Activated CD8-positive, alpha-beta memory T cell treated with anti-CD3 and anti-CD28 coated beads, Interleukin-2, amount 50 U/mL, for 24 hours (primary cell): Measurements from ENCODE around the gene PDIA5.

Experiments
- DNase-seq: peaks from one replicate; pipeline ENCODE4 v3.0.0-alpha.2; 2020; ENCODE audit errors: extremely low read depth

Gene PDIA5

DNA sequence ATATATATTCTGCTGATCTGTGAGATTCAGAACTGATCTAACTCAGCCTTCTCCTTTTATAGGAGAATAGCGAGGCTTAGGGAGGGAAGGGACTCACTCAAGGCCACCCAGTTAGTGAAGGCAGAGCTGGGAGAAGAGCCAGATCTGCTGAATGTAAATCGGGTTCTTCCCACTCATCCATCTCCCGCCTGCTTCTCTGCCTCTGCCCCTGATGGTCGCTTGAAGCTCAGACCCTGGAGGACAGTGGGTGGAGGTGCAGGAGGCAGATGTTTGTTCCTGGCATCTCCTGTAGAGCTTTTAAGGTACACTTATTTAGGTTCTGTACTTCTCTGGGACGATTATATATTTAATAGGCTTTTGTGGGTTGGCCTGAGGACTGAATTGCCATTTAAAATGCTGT, 4.3 kb downstream of the PDIA5 start:
- DNase-seq, result no peak

DNA sequence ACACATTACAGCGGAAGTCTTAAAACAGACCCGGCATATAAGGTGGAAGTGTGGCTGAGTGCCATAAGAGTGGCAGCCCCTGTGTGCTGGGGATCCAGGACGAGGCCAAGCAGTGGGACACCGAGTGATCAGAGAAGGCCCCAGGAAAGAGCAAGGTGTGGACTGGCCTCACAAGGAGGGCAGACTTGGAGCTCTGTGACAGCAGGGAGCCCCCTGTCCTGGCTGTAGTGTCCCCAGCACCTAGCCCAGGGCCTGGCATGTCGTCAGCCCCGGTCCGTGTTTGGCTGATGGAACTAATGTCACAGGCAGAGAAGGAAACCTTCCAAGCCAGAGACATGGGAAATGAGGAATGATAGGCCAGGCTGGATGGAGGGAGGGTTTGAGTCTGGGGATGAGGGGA, 4.8 kb downstream of the PDIA5 start:
- no peak for DNase-seq

GRCh38 chr3:123072152-123072551, 5.3 kb downstream of the PDIA5 start:
- no peak for DNase-seq

DNA sequence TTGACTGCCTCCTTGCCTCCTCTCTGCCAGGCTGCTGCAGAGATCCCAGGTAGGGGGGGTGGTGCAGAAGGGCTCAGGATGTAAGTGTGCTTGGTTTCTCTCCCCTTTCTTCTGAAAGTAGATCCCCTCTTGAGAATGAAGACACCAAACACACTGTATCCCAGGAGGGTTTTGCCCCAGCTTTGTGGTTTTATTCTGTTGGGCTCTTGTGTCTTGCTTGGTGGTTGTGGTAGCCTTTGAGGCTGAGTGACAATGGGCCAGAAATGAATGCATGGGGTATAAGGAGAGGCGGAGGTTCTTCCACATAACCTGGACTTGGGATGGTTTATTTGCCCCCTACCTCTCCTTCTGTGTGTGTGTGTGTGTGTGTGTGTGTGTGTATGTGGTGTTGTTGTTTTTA, 5.7 kb downstream of the PDIA5 start:
- DNase-seq, result no peak

- DNase-seq, result no peak
These were observed 8.5 kb downstream of the PDIA5 start for GRCh38 chr3:123075359-123075758.

GRCh38 chr3:123076112-123076495, 9.3 kb downstream of the PDIA5 start:
- no peak for DNase-seq

DNA sequence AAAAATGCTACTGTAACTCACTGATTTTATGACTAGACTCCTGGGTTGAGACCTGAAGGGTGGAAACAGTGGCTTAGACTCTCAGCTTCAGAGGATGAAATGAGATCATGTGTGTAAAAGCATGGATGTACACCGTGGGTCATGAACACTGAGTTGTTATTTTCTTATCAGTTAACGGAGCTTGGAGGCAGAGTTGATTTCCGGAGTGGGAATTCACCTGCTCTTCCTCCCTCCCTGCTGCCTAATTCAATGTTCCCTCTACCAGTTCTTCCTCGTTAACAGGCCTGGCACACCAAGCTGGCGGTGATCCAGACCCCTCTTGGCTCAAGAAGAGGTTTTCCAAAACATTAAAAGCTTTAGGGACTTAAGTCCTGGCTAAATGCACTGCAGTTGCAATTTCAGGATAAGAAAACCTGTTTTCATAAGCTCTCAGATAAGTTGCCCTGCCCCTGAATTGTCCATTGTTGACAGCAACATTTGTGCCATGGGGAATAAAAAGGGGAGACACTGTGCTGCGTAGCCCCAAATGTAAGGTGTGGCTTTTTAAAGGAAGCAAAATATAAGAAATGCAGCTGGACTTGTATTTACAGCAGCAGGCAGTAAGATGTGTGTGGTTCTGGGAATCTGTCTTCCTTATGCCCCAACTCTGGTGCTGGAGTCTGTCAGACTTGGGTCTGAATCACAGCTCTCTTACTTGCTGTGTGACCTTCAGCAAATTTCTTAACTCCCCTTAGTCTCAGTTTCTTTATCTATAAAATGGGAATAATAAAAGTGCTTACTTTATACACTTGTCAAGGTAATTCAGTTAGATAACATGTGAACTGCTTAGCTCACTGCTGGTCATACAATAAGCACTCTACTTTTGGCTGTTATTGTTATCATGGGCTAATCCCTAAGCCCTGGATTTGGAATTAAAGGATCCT, 9.9 kb downstream of the PDIA5 start:
- no peak for DNase-seq

DNA sequence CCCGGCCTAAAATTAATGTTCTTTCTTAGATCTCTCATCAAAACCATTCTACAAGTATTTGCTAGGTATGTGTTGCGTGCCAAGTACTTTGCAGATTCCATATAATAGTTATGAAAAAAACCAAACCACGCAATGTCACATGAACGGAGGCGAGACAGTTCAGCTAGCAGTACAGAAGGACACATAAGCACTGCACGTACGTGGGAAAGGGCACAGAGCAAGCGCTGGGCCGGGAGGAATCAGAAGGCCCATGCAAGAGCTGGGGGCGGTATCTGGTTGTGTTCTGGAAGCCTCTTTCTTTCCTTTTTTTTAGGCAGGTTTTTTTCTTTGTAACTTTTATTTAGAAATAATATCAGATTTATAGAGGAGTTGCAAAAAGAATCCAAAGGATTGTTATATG, 11.3 kb downstream of the PDIA5 start:
- no peak for DNase-seq

DNA sequence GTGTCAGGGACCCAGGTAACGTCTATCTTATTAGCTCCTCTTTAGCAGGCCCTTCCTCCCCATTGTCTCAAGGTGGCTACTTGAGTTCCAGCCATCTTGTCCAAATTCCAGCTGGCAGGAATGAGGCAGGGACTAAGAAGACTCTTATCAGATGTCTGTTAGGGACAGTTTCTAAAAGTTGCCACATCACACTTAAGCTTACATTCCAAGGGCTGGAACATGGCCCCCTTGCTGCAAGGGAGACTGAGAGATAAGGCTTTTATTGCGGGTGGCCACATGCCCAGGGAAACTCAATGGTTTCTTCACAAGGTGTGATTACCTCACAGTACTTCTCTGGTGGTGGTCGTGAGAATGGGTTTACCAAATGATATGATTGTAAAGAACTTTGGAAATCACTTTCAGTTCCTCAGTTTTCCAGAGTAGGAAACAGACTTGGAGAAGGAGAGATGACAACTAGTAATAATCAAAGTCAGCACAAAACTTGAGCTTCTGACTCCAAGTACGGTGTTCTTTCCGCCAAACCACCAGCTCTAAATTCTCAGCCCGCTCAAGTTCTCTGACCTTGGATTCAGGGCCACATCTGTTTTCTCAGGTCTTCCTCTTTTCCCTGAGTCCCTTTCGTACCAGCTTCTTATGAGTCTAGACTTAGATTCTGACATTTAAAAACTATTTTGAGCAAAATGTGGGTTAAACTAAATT, 14.2 kb downstream of the PDIA5 start:
- DNase-seq, result no peak

GRCh38 chr3:123081718-123082369, 15.0 kb downstream of the PDIA5 start:
- DNase-seq, result no peak

GRCh38 chr3:123082370-123083065, 15.7 kb downstream of the PDIA5 start:
- DNase-seq, result no peak

- DNase-seq, result no peak
These were observed 16.7 kb downstream of the PDIA5 start for GRCh38 chr3:123083383-123084124.

GRCh38 chr3:123084192-123084591, 17.4 kb downstream of the PDIA5 start:
- DNase-seq, result no peak

DNA sequence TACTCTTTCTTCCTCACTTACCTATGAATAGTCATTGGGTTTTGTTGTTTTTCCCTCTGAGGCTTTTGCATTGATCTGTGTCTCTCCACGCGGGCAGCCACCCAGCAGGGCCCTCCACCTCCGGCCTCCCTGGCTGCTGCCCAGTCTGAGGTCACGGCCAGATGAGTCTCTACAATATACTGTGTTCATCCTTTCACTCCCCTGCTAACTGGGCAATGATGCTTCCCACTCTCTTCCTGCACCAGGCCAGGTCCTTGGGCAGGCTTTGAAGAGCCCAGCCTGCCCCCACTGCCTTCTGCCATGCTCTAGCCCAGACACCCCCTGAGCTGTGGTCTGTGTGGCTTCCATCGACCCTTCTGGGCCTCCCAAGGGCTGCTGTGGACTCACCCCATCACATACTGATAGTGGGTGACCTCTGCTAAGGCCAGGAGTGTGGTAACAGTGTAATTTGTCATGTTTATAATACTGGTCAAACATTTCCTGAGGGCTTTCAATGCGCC, 18.0 kb downstream of the PDIA5 start:
- DNase-seq, result no peak

GRCh38 chr3:123085293-123085931, 18.6 kb downstream of the PDIA5 start:
- no peak for DNase-seq

GRCh38 chr3:123085932-123086627, 19.3 kb downstream of the PDIA5 start:
- no peak for DNase-seq

GRCh38 chr3:123088387-123088786, 21.6 kb downstream of the PDIA5 start:
- DNase-seq, result no peak

- DNase-seq, result no peak
These were observed 22.9 kb downstream of the PDIA5 start for GRCh38 chr3:123089611-123090331.
